22Rv1 (cell line): Measurements from ENCODE around the gene MBNL2.

Source experiments
- H3K27ac ChIP-seq: fragments of 450-650 bp; 2 replicates; pipeline ENCODE4 v1.5.1; 2017
- ZFX ChIP-seq: fragments of 450-650 bp; IDR thresholded peaks from 2 replicates; pipeline ENCODE4 v1.6.1; 2017; ENCODE audit warnings: antibody characterized with exemption, borderline replicate concordance
- TF ChIP-seq, protein P1 (sequence below): fragments of 450-650 bp; IDR thresholded peaks from 2 replicates; pipeline ENCODE4 v1.5.1; 2017; ENCODE audit warnings: mild to moderate bottlenecking

MBNL2 gene

DNA sequence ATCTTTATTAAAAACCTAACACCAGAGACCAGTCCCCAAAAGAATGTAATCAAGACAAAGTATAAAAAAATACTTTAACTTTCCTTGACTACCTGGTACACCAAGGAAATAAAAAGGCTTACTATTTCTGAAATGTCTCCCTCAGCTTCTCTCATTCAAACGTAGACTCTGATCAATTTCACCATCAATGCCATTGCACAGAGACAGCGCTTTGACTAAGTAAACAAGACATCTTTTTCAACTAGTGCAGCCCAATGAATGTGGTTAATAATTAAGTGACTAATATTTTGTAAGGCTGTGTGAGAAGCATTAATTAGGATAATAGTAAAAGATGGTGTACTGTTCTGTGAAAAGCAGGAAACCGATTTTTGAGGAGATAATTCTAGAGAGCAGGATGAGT is 204.6 kb downstream of the MBNL2 start:
- H3K27ac ChIP-seq = no peak overlapping the region
- TF ChIP-seq, protein P1, sequence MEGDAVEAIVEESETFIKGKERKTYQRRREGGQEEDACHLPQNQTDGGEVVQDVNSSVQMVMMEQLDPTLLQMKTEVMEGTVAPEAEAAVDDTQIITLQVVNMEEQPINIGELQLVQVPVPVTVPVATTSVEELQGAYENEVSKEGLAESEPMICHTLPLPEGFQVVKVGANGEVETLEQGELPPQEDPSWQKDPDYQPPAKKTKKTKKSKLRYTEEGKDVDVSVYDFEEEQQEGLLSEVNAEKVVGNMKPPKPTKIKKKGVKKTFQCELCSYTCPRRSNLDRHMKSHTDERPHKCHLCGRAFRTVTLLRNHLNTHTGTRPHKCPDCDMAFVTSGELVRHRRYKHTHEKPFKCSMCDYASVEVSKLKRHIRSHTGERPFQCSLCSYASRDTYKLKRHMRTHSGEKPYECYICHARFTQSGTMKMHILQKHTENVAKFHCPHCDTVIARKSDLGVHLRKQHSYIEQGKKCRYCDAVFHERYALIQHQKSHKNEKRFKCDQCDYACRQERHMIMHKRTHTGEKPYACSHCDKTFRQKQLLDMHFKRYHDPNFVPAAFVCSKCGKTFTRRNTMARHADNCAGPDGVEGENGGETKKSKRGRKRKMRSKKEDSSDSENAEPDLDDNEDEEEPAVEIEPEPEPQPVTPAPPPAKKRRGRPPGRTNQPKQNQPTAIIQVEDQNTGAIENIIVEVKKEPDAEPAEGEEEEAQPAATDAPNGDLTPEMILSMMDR = no peak
- no peak for TF ChIP-seq ZFX

DNA sequence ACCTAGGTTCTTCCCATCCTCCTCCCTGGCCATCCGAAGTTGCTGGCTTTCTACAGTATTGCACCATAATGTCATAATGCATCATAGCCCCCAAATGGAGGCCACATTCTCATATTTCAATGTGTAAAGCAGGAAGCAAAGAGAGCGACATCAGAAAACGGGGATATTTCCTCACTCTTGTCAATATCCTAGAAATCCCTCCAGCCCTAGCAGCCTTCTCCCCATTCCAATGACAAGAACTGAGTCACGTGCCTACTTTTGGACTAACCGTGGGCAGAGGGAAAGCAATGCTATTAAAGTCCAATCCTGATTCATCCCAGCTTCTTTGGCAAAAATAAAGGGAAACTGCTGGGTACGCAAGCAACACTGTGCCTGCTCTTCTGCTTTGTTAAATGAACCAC is 207.5 kb downstream of the MBNL2 start:
- no peak overlapping the region for H3K27ac ChIP-seq
- TF ChIP-seq, protein P1 = no peak
- TF ChIP-seq ZFX = no peak

DNA sequence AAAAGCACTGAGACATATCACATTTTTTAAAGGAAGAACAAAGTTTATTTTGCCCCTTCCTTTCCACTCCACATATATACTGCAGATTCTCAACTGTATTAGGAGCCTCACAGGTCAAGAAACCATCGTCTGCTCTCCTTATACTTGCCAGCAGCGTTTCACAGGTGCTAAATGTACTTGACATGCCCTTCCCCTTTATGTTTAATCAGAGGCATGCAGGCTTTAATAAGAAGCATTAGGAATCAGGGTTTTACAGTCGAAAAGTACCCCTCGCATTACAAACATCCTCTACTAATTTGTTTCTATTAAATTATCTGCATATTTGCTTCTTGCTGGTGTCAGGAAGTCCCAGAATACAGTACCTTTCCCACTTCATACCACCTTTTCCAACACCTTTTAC is 208.2 kb downstream of the MBNL2 start:
- H3K27ac ChIP-seq = no peak overlapping the region
- no peak for TF ChIP-seq ZFX
- TF ChIP-seq, protein P1 = no peak

DNA sequence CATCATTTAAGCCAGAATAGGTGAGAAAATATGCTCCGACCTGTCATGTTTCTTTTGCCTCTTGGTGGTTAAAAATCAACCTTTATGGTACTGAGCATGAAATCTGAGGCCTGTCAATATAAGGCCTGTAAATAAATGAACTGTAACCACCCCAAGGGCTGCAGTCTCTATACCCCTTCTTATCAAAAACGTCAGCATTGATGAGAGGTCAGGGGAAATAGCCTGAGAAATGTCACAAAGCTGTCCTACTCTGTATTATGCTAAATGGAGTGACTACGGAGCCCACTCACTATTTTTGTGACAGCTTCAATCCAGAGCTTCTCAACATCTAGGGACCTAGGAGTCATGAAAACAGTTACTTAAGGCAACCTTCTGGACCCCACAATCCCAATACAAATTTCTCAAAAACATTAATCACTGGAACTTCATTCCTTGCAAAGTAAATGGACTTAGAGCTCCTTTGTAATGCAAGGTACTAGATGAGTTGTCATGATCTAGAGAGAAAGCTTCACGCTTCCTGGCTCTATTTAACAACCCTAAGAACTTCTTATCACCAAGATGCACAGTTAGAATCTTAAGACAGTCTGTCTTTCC is 209.1 kb downstream of the MBNL2 start:
- no peak overlapping the region for H3K27ac ChIP-seq
- no peak for TF ChIP-seq ZFX
- TF ChIP-seq, protein P1 = no peak

DNA sequence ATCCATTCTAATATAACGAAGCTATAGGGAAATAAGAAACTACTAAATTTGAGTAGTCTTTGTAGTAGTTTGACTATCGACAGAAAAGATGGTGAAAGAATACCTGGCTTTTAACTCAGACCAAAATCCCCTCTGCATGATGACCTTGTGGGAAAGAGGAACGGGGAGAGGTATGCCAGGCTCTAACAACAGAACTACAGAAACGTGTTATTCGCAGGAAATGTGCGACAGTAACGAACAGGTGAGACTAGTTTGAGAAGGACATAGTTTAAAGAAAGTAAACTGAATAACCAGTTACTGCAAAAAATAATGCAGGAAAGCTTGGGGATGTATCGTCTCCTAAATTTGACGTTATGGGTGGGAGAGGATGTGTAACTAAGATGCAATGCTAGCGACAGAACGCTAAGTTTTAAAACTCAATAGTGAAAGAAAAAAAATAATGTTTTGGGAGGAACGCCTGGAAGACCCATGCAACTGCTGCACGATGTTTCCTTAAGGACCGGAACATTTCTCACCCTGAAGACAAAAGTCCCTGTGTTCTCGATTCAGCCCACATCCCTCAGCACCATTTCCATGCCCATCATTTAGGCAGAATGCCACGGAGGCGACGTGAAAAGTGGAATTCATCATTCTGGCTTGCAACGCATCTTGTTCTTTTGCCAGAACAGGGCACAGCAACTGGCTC is 210.2 kb downstream of the MBNL2 start:
- no peak for TF ChIP-seq ZFX
- TF ChIP-seq, protein P1 = no peak
- H3K27ac ChIP-seq = peak overlapping the region; percentile 96

DNA sequence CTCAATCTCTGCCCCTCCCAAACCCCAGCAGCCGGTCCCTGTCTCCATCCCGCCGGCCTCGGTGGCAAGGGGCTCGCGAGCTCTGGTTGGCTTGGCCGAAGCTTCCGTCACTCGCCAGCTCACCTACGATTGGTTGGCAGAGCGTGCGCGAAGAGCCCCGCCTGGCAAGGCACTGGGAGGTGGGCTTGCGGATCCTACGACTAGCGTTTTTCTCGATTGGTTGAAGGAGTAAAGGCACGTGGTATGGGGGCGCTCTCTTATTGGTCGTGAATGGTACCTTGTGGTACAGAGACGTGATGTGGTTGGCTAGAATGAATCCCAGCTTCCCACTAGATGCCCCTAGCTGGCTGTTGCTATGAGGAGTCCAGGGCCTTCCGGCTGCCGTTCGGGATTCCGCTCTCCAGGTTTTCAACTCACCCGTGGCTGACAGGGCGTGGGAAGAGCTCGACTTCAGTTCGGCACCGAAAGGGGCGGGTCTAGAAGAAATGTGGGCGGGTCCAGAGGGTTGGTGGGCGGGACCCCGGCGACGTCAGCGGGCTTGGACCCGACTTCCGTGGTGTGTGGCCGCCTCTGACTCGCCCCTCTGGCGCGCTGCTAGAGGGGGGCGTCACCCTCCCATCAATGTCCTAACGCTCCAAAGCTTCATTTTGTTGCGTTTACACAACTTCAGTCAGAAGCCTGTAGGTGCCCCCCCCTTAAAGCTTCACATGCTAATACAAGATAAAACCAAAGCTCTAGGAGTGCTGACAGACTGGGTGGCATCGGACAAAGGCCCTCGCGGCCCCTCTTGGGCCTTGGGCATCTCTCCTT is 211.0 kb downstream of the MBNL2 start:
- TF ChIP-seq, protein P1 = no peak
- TF ChIP-seq ZFX = no peak
- peak overlapping the region; percentile 96 for H3K27ac ChIP-seq
